ENCODE results near the gene OMP. TPM values are rescaled to one million over a fixed set of nuclear protein-coding genes. Genes with fewer than 3 reads are reported as not detected.

Gene OMP
- total RNA-seq, 2 experiments from 2014 or later, result not detected

DNA sequence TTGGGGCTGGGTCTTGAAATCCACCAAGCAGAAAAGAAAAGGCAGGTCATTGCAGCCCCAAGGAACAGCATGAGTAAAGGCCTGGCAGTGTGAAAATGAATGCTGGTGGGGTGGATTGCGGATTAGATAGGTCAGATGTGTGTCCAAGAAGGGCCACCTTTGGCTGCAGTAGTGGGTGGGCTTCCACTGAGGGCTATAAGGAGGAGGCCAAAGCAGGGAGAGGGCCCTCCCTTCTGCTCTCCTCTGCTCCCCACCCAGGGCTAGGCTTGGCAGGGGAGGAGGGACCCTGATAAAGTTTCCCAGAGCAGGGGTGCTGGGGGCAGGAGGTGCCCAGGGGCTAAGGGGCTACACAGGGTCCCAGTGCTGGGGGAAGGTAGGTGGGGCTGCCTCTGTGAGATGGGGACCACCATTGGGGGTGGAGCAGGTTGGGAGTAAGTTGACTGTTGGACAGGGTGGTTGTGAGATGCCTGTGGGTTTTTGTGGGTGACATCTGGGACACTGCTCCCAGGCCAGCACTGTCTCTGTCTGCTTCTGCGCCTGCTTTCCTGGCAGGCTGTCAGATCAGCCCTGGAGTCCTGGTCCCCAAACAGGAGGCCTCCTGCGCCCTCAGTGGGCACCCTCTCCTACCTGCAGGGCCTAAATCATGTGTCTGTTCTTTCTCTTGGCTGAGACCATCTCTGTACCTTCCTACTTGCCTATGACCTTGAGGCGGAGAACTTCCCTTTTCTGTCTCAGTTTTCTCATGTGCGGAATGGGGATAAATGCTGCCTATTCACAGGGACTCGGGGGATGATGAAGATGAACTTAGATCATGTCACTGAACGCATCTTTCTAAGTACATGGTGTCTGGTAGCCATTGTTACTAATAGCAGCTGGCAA lies 33.9 kb upstream of the OMP start:
- intact Hi-C loops (cut with micrococcal nuclease), result no loop called here
- Mint-ChIP-seq H3K4me1 (ENCODE audit: low read depth) (peaks cover 35% of the 10 kb centered on the region), H3K27me3 (no peaks in the 10 kb centered on the region), H3K4me3 (peak overlapping the region; percentile 77), H3K36me3 (ENCODE audit: low read depth) (no peaks in the 10 kb centered on the region), H3K27ac (no peak overlapping the region), H3K9me3 (no peaks in the 10 kb centered on the region)
- DNase-seq, result no peak
- TF ChIP-seq, protein P1, sequence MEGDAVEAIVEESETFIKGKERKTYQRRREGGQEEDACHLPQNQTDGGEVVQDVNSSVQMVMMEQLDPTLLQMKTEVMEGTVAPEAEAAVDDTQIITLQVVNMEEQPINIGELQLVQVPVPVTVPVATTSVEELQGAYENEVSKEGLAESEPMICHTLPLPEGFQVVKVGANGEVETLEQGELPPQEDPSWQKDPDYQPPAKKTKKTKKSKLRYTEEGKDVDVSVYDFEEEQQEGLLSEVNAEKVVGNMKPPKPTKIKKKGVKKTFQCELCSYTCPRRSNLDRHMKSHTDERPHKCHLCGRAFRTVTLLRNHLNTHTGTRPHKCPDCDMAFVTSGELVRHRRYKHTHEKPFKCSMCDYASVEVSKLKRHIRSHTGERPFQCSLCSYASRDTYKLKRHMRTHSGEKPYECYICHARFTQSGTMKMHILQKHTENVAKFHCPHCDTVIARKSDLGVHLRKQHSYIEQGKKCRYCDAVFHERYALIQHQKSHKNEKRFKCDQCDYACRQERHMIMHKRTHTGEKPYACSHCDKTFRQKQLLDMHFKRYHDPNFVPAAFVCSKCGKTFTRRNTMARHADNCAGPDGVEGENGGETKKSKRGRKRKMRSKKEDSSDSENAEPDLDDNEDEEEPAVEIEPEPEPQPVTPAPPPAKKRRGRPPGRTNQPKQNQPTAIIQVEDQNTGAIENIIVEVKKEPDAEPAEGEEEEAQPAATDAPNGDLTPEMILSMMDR (IDR thresholded peaks at IDR 0.05), result no peak
- ATAC-seq, result no peak
- ChIA-PET CTCF (interaction anchor here (0.6 to 2.8 kb wide), 4 partner anchors 11 to 73 kb away, joined by 3 to 11 read pairs (median 3); no protein-coding TSS in a partner anchor), POLR2A (no interaction called here)

DNA sequence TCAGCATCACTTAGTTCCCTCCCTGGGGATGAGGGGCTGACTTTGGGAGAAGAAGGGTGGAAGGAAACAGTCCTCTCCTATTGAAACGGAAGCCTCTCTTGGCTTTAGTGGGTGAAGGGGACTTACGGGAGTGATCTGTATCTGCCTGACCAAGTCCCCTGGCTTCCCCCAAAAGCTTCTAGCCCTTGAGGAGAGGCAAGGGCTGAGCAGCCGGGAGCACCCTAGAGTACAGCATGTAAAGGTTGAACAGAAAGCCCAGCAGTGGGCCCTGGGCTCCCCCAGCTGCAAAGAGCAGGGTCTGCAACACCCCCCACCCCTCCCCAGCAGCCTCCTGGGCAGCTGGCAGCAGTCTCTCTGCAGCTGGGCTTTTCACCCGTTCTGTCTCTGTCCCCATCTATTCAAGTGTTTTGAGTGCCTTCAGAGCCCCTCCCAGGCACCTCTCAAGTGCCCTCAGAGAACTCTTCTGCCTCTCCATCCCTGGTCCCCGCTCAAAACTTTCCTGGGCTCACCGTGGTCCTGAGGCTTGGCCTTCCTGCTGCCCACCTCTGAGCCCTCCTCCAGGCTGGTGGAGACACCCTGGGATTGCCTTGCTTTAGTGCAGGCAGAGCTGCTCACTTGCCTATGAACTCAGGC lies 33.2 kb upstream of the OMP start:
- intact Hi-C loops (cut with micrococcal nuclease), result no loop called here
- H3K27ac Mint-ChIP-seq, result no peak overlapping the region
- H3K4me1 Mint-ChIP-seq (ENCODE audit: low read depth), result peaks cover 36% of the 10 kb centered on the region
- H3K9me3 Mint-ChIP-seq, result no peaks in the 10 kb centered on the region
- DNase-seq (no peak), ATAC-seq (no peak)
- no peaks in the 10 kb centered on the region for H3K36me3 Mint-ChIP-seq (ENCODE audit: low read depth)
- ChIA-PET CTCF (interaction anchor here (0.8 to 2.8 kb wide), 2 partner anchors 13 to 22 kb away, joined by 3 to 11 read pairs; no protein-coding TSS in a partner anchor), POLR2A (no interaction called here)
- TF ChIP-seq, protein P1 (IDR thresholded peaks at IDR 0.05), result no peak
- no peaks in the 10 kb centered on the region for H3K27me3 Mint-ChIP-seq
- no peak overlapping the region for H3K4me3 Mint-ChIP-seq

DNA sequence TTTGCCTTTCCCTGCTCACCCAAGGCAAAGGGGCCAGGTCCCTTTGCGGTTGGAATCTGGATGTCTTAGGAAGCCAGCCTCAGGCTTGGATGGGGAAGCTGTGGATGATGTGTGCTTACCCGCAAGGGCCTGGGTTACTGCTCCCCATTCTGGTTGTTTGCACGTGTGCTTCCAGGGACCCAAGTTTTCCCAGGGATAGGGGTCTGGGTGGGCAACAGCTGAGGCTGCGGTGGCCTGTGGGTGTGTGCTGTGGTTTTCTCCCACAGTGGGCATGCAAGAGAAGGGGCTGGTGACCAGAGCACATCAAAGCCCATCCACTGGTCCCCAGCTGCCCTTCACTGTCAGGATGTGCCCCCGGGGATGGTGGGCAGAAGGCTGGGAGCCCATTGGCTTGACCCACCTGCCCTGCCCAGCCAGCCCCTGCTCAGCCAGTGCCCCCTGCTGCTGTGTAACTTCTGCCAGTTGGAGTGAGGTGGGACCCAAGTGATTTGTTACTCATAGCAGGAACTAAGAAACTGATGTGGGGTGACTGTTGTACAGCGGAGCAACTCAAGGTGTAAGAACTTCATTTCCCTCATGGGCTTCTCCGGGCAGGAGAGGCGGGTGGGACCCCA lies 32.6 kb upstream of the OMP start:
- Mint-ChIP-seq H3K4me1 (ENCODE audit: low read depth) (peaks cover 36% of the 10 kb centered on the region), H3K9me3 (no peaks in the 10 kb centered on the region), H3K27ac (no peak overlapping the region), H3K36me3 (ENCODE audit: low read depth) (no peaks in the 10 kb centered on the region), H3K4me3 (no peak overlapping the region), H3K27me3 (no peaks in the 10 kb centered on the region)
- intact Hi-C loops (cut with micrococcal nuclease), result no loop called here
- TF ChIP-seq, protein P1 (IDR thresholded peaks at IDR 0.05), result no peak
- ChIA-PET CTCF (interaction anchor here (2.8 kb wide), 1 partner anchor 21 kb away, joined by 11 read pairs; no protein-coding TSS in a partner anchor), POLR2A (no interaction called here)
- DNase-seq (no peak), ATAC-seq (no peak)

DNA sequence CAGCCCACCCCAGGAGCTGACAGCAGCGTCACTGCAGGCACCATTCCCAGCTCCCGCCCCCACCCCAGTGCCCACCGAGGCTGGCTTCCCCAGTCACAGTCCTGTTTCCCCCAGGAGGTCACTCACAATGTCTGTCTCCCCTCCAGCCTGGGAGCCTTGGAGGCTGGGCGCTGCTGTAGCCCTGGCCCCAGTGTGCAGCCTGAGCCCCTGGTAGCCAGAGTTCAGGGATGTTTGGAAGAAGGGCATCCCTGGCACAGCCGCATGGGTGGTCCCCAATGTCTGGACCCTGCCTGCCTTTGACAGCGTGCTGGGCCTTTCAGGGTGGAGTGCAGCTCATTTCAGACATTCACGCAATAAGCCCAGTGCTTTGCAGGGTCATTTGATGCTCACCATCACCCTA lies 31.6 kb upstream of the OMP start:
- ChIA-PET CTCF (interaction anchor here (2.8 kb wide), 1 partner anchor 20 kb away, joined by 11 read pairs; no protein-coding TSS in a partner anchor), POLR2A (no interaction called here)
- Mint-ChIP-seq H3K27me3 (no peaks in the 10 kb centered on the region), H3K36me3 (ENCODE audit: low read depth) (no peaks in the 10 kb centered on the region), H3K4me1 (ENCODE audit: low read depth) (peaks cover 30% of the 10 kb centered on the region), H3K9me3 (no peaks in the 10 kb centered on the region), H3K27ac (no peak overlapping the region), H3K4me3 (no peak overlapping the region)
- intact Hi-C loops (cut with micrococcal nuclease), result no loop called here
- ATAC-seq (no peak), DNase-seq (no peak)
- TF ChIP-seq, protein P1 (IDR thresholded peaks at IDR 0.05), result no peak

Measured in activated CD8-positive, alpha-beta T cell treated with anti-CD3 and anti-CD28 coated beads for 36 hours (primary cell).